Measurements from ENCODE around the gene BRSK2.

The BRSK2 gene

DNA sequence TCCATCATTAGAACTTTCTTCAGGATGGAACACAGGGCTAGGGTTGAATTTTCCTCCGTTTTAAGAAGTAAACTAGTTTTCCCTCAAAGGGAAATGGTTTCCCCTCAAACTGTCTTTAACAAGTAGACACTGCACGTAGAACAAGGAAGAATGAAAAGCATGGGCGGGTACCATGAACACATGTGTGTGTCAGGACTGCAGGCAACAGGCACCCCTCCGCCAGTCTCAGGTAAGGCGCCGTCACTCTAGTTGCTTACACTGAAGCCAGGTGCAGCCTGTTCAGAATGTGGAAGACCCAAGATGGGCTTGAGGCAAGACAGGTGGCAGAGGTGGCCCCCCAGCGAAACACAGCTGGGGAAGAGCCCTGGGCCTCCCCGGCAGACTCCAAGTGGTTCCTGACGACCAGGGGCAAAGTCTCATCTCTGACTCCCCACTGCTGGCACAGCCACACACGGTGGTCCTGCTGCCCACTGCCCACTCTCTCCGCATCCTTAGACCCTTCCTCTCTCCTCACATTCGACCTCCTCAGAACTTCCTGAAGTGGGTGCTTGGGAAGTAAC, 122.3 kb downstream of the BRSK2 start:
- TF ChIP-seq, protein P1, sequence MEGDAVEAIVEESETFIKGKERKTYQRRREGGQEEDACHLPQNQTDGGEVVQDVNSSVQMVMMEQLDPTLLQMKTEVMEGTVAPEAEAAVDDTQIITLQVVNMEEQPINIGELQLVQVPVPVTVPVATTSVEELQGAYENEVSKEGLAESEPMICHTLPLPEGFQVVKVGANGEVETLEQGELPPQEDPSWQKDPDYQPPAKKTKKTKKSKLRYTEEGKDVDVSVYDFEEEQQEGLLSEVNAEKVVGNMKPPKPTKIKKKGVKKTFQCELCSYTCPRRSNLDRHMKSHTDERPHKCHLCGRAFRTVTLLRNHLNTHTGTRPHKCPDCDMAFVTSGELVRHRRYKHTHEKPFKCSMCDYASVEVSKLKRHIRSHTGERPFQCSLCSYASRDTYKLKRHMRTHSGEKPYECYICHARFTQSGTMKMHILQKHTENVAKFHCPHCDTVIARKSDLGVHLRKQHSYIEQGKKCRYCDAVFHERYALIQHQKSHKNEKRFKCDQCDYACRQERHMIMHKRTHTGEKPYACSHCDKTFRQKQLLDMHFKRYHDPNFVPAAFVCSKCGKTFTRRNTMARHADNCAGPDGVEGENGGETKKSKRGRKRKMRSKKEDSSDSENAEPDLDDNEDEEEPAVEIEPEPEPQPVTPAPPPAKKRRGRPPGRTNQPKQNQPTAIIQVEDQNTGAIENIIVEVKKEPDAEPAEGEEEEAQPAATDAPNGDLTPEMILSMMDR (conservative IDR thresholded peaks at IDR 0.05) = no peak
- H3K27ac ChIP-seq = no peak overlapping the region

Data from VCaP (cell line).